Activated CD4-positive, CD25-positive, alpha-beta regulatory T cell treated with anti-CD3 and anti-CD28 coated beads, Interleukin-2, amount 50 U/mL, for 16 hours (primary cell): ENCODE results near the gene MDM4.

Experiments
- DNase-seq: peaks from one replicate; pipeline ENCODE4 v3.0.0-alpha.2; 2020; ENCODE audit warnings: low read depth, low spot score

Gene MDM4

GRCh38 chr1:204578867-204579664, 62.9 kb downstream of the MDM4 start:
- DNase-seq: no peak

GRCh38 chr1:204579681-204580080, 63.5 kb downstream of the MDM4 start:
- DNase-seq: no peak

- no peak for DNase-seq
Observed at GRCh38 chr1:204580862-204581261, 64.7 kb downstream of the MDM4 start.

- no peak for DNase-seq
Observed at GRCh38 chr1:204581759-204582158, 65.6 kb downstream of the MDM4 start.

- DNase-seq: no peak
Observed at GRCh38 chr1:204583909-204584632, 67.9 kb downstream of the MDM4 start.

- DNase-seq: no peak
Observed at GRCh38 chr1:204584699-204585372, 68.6 kb downstream of the MDM4 start.

GRCh38 chr1:204587621-204588020, 71.4 kb downstream of the MDM4 start:
- no peak for DNase-seq

- no peak for DNase-seq
Observed at GRCh38 chr1:204588826-204589225, 72.6 kb downstream of the MDM4 start.

GRCh38 chr1:204589409-204590038, 73.3 kb downstream of the MDM4 start:
- no peak for DNase-seq

- no peak for DNase-seq
Observed at GRCh38 chr1:204591473-204592090, 75.4 kb downstream of the MDM4 start.

- no peak for DNase-seq
Observed at GRCh38 chr1:204592246-204592948, 76.2 kb downstream of the MDM4 start.

- no peak for DNase-seq
Observed at GRCh38 chr1:204598319-204598969, 82.2 kb downstream of the MDM4 start.

- no peak for DNase-seq
Observed at GRCh38 chr1:204599098-204599497, 82.9 kb downstream of the MDM4 start.

- DNase-seq: no peak
Observed at GRCh38 chr1:204599596-204599995, 83.4 kb downstream of the MDM4 start.

GRCh38 chr1:204600203-204600602, 84.0 kb downstream of the MDM4 start:
- no peak for DNase-seq

- no peak for DNase-seq
Observed at GRCh38 chr1:204600968-204601367, 84.8 kb downstream of the MDM4 start.

- no peak for DNase-seq
Observed at GRCh38 chr1:204602111-204602579, 85.9 kb downstream of the MDM4 start.

- no peak for DNase-seq
Observed at GRCh38 chr1:204602871-204603542, 86.8 kb downstream of the MDM4 start.

- DNase-seq: no peak
Observed at GRCh38 chr1:204605791-204606190, 89.6 kb downstream of the MDM4 start.
